Calu3 (cell line): ENCODE data around the gene COMMD9. TPM values are rescaled to one million over a fixed set of nuclear protein-coding genes. Genes with fewer than 3 reads are reported as not detected.

Source experiments
- BruUV-seq: library from RNA; stranded (reverse); fragments of 400-500 nt; replicated peaks from 2 replicates; lab custom pipeline; 2021; lab: Mats Ljungman, UMichigan
- CTCF ChIA-PET: fragments of 300-600 bp; sonication (Branson Sonifier 250); formaldehyde crosslinking; loops from one replicate; lab custom pipeline; 2022; ENCODE audit warnings: antibody characterized with exemption; lab: Charles Lee
- DNase-seq: peaks from one replicate; pipeline ENCODE4 v3.0.0; 2022
- H3K27ac Mint-ChIP-seq: one replicate; pipeline ENCODE4 v1.8.0; 2022; ENCODE audit warnings: mixed read lengths; ENCODE audit not compliant: unreplicated experiment
- H3K27me3 Mint-ChIP-seq: one replicate; pipeline ENCODE4 v1.8.0; 2022; ENCODE audit warnings: mixed read lengths; ENCODE audit not compliant: unreplicated experiment
- H3K36me3 Mint-ChIP-seq: one replicate; pipeline ENCODE4 v1.8.0; 2022; ENCODE audit warnings: mild to moderate bottlenecking, moderate library complexity, mixed read lengths; ENCODE audit not compliant: insufficient read depth, unreplicated experiment
- H3K4me1 Mint-ChIP-seq: one replicate; pipeline ENCODE4 v1.8.0; 2022; ENCODE audit warnings: mild to moderate bottlenecking, low read depth, mixed read lengths; ENCODE audit not compliant: unreplicated experiment
- H3K4me3 Mint-ChIP-seq: one replicate; pipeline ENCODE4 v1.8.0; 2022; ENCODE audit warnings: mild to moderate bottlenecking, low read depth, moderate library complexity, mixed read lengths; ENCODE audit not compliant: unreplicated experiment
- H3K9me3 Mint-ChIP-seq: one replicate; pipeline ENCODE4 v1.8.0; 2022; ENCODE audit warnings: low read depth, mixed read lengths; ENCODE audit not compliant: unreplicated experiment
- intact Hi-C: fragments of 100-400 bp; cut with micrococcal nuclease; formaldehyde crosslinking; loops from one replicate; pipeline ENCODE4 v1.10.0; 2022; ENCODE audit not compliant: unreplicated experiment
- total RNA-seq: library from RNA; stranded (reverse); gene quantifications from 2 replicates; pipeline ENCODE4 v1.2.3, GENCODE V29; 2022
- TF ChIP-seq, protein P1 (sequence below): fragments of 200-600 bp; IDR thresholded peaks from one replicate; pipeline ENCODE4 v1.8.0; 2022; ENCODE audit warnings: antibody characterized with exemption; ENCODE audit not compliant: unreplicated experiment

COMMD9 gene
- total RNA-seq, 1 experiment from 2014 or later, result 44.1 TPM

DNA sequence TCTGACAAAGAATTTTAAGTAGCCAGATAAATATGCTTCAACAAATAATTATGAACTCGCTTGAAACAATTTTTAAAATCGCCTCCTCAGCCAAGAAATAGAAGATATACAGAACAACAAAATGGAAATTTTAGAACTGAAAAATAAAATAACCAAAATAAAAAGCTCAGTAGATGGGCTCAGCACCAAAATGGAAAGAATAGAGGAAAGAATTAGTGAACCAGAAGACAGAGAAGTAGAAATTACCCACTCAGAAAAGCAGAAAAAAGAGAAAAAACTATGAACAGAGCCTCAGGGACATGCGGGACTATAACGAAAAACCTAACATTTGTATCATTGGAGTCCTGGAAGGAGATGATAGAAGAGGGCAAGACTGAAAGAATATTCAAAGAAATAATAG is 7.4 kb downstream of the COMMD9 start:
- DNase-seq, result no peak
- BruUV-seq, result no TSS peak
- TF ChIP-seq, protein P1, sequence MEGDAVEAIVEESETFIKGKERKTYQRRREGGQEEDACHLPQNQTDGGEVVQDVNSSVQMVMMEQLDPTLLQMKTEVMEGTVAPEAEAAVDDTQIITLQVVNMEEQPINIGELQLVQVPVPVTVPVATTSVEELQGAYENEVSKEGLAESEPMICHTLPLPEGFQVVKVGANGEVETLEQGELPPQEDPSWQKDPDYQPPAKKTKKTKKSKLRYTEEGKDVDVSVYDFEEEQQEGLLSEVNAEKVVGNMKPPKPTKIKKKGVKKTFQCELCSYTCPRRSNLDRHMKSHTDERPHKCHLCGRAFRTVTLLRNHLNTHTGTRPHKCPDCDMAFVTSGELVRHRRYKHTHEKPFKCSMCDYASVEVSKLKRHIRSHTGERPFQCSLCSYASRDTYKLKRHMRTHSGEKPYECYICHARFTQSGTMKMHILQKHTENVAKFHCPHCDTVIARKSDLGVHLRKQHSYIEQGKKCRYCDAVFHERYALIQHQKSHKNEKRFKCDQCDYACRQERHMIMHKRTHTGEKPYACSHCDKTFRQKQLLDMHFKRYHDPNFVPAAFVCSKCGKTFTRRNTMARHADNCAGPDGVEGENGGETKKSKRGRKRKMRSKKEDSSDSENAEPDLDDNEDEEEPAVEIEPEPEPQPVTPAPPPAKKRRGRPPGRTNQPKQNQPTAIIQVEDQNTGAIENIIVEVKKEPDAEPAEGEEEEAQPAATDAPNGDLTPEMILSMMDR, result no peak
- no peaks in the 10 kb centered on the region for H3K9me3 Mint-ChIP-seq
- H3K27ac Mint-ChIP-seq, result no peak overlapping the region
- CTCF ChIA-PET, result no interaction called here
- H3K27me3 Mint-ChIP-seq, result no peaks in the 10 kb centered on the region
- intact Hi-C loops, result no loop called here
- H3K4me3 Mint-ChIP-seq, result no peak overlapping the region
- no peaks in the 10 kb centered on the region for H3K36me3 Mint-ChIP-seq
- no peaks in the 10 kb centered on the region for H3K4me1 Mint-ChIP-seq

DNA sequence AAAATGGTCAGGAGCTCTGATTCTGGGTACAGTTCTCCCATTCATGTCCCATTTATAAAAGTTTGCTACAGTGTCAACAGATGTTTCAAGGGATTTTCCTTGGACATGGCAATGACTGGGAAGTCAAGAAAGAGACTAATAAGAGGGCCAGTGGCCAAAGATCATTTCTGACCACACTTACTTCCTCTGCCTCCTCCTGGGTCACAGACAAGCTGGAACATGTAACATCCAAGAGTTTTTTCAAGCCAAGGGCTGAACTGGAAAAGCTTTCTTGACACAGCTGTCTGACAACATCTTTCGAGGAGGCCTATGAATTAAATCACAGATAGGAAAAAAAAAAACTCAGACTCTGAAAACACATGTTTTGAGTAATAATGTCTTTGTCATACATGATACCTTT is 8.7 kb downstream of the COMMD9 start:
- no peak for DNase-seq
- Mint-ChIP-seq H3K27me3 (no peaks in the 10 kb centered on the region), H3K27ac (no peak overlapping the region), H3K36me3 (no peaks in the 10 kb centered on the region), H3K4me1 (no peaks in the 10 kb centered on the region), H3K4me3 (no peak overlapping the region), H3K9me3 (no peaks in the 10 kb centered on the region)
- BruUV-seq, result no TSS peak
- intact Hi-C loops, result no loop called here
- CTCF ChIA-PET, result no interaction called here
- TF ChIP-seq, protein P1, result no peak

DNA sequence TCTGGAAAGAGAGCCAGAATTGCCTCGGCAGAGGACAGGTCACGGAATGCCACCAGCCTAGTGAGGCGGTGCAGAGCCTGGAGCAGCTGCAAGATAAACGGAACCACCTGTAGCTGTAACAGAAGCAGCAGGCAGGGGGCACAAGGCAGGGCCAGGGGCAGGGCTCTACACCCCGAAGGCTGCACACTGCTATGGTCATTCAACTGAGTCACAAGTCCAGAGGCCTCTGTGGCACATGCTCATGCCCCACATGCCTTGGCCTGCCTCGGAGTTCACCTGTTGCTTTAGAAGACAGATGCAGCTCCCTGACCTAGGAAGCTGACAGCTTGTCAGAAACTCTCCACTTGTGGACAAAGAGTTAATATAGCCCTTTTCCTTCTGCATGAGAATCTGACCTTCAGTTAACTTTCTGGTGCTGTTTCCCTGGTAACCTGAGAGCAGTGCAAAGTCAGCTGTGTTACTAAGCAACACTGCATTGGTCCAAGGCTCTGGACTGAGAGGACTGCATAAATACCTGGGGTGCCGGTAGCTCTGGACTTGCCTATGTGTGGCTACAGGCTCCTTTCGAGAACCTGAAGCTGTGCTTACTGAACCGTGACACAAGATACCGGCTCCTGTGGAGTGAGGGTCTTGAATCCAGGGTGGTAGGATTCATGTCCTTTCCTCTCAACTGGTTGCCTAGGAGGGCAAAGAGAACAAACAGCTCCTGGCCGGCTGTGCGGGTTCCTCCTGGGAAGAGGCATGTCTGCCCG is 10.5 kb downstream of the COMMD9 start:
- Mint-ChIP-seq H3K27ac (no peak overlapping the region), H3K27me3 (no peaks in the 10 kb centered on the region), H3K36me3 (no peaks in the 10 kb centered on the region), H3K4me1 (no peaks in the 10 kb centered on the region), H3K4me3 (no peak overlapping the region), H3K9me3 (no peaks in the 10 kb centered on the region)
- CTCF ChIA-PET, result no interaction called here
- TF ChIP-seq, protein P1, result no peak
- no peak for DNase-seq
- intact Hi-C loops, result no loop called here
- no TSS peak for BruUV-seq

DNA sequence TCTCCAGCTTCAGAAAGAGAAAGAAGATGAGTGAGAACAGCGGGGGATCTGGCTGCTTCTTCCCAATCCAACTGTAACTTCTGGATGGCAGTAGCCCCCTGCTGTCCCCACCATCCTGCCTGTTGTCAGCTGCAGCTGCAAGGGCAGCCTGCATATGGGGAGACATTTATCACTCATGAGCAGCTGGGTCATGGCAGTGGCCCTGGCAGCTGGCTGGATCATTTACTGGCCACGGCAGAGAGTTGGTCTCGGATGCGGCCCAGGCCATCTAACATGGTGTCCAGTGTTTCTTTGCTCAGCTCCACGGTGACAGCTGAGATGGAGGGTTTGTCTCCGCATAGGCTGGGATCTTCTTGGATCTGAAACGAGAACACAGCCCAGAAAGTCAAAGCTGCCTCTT is 14.8 kb downstream of the COMMD9 start:
- no peak for DNase-seq
- H3K4me1 Mint-ChIP-seq, result no peaks in the 10 kb centered on the region
- H3K36me3 Mint-ChIP-seq, result no peaks in the 10 kb centered on the region
- no peaks in the 10 kb centered on the region for H3K27me3 Mint-ChIP-seq
- no peak overlapping the region for H3K4me3 Mint-ChIP-seq
- TF ChIP-seq, protein P1, result no peak
- intact Hi-C loops, result no loop called here
- no peak overlapping the region for H3K27ac Mint-ChIP-seq
- CTCF ChIA-PET, result no interaction called here
- BruUV-seq, result no TSS peak
- H3K9me3 Mint-ChIP-seq, result no peaks in the 10 kb centered on the region
